Vagina (tissue), 2 donors: Measurements from ENCODE around the gene GALNT17.

Experiments
- CTCF ChIP-seq, 3 experiments: fragments of 450-650 bp in 2 of 3; fragments of 200-600 bp in 1 of 3; sonication (generic) in 1 of 3; IDR thresholded peaks; one replicate each; pipeline ENCODE4 v1.5.1; 2017 to 2019; ENCODE audit warnings: antibody characterized with exemption in 3 of 3, mild to moderate bottlenecking in 2 of 3, moderate library complexity in 2 of 3
- POLR2A ChIP-seq, 2 donors: fragments of 450-650 bp; IDR thresholded peaks; one replicate each; pipeline ENCODE4 v1.6.1; 2017; ENCODE audit warnings: antibody characterized with exemption in 2 of 2, mild to moderate bottlenecking in 2 of 2, moderate library complexity in 2 of 2

- TF ChIP-seq CTCF (IDR thresholded peaks at IDR 0.05) (no peak), POLR2A (IDR thresholded peaks at IDR 0.05) (no peak)
Measured at GRCh38 chr7:71325151-71325550, 193.2 kb downstream of the GALNT17 start.
